NCI-H1694 treated with DMSO at 0.1 percent for 48 hours (cell line): ENCODE measurements around the gene BLZF1.
"Not testable (repeated sequence)": the region's sequence is repeated elsewhere in the genome, so short reads cannot be mapped to it uniquely, and the experiment has no call there.

Experiments used
- DNase-seq: peaks from one replicate; lab custom pipeline; 2025; lab: John Stamatoyannopoulos, UW

The BLZF1 gene

GRCh38 chr1:169361281-169361680, 6.7 kb upstream of the BLZF1 start:
- no peak for DNase-seq

GRCh38 chr1:169363046-169363730, 4.8 kb upstream of the BLZF1 start:
- no peak for DNase-seq

DNA sequence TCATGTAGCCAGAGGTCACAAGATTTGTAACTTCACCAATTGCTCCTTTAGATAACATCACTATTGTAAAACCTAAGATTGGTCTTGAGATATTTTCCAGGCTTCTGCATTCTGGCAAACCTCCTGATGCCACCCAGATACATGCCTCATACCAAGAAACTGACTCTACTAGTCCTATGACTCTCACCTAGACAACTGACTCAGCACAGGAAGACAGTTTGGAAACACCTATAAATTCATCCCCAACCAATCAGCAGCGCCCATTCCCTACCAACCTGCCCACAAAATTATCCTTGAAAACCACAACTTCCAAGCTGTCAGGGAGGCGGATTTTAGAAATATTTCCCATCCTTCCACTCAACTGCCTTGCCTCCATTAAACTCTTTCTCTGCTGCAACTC, 3.0 kb upstream of the BLZF1 start:
- no peak for DNase-seq

DNA sequence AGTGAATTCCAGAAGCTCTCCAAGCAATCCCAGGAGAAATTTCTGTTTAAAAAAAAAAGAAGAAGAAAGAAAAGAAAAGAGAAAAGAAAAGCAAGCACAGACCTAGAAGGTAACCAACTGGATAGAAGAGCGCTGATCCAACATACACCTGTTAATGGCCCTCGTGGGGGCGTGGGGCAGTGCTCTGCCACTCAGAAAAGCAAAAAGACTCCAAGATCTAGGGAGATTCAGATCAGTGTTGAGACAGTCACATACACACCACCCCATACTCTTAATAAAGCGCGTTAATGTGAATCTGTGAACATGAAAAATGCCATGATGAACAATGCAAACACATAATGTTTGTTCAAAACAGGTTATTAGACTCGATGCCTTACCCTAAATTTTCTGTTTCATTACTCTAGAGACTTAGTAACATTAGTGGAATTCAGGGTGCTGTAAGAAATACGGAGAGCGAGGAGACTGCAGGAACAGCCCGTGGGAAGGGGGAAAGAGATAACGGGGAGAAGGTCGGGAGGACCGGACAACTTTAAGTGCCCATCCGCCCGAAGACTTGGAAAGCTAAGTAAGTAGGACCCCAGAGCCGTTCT, 804 bp upstream of the BLZF1 start:
- no peak for DNase-seq

GRCh38 chr1:169368406-169368769, 393 bp downstream of the BLZF1 start:
- no peak for DNase-seq

DNA sequence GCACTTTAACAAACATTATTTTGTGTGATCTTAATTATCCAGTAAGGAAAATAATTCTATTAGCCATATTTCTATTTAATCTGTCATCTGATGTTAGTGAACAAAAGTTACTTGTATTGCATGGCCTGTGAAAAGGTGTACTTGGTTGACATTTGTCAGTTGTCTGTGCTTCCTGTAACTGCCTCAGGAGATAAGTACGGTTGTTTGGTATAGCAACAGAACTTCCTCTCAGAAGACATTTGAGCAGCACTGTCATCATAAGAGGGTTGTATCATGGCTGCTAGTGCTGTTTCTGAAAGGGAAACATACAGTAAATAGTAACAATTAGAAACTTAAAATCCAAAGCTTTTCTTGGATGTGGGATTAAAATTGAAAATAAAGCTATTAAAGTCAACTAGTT, 3.4 kb downstream of the BLZF1 start:
- DNase-seq: no peak

GRCh38 chr1:169381162-169381561, 13.2 kb downstream of the BLZF1 start:
- DNase-seq: no peak

GRCh38 chr1:169383449-169383848, 15.5 kb downstream of the BLZF1 start:
- DNase-seq: no peak

DNA sequence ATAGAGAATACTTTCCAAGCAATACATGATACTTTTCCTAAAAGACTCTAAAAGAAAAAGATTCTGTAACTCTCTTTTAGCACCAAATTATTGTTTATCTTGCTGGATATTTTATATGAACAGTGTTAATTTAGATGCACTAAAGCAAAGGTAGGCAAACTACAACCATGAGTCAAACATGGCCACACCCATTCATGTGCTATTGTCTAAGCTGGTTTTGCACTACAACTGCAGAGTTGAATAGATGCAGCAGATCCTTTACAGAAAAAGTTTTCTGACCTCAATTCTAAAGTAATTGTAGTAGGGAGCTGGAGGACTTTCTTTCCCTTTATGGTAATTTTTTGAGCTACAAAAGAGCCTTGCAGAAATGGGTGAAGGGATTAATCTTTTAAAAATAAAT, 19.4 kb downstream of the BLZF1 start:
- no peak for DNase-seq

DNA sequence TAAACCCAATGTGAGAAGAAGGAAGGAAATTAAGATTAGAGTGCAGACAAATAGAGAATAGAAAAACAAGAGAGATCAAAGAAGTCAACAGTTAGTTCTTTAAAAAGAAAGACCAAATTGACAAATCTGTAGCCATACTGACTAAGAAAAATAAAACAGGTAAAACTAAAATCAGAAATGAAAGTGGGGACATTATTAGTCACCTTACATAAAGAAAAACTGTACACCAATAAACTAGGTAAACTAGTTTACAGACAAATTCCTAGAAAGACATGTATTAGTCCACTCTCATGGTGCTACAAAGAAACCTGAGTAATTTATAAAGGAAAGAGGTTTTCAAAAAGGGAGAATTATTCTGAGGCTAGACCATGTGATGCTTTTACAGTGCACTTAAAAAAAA, 22.3 kb downstream of the BLZF1 start:
- DNase-seq: no peak

DNA sequence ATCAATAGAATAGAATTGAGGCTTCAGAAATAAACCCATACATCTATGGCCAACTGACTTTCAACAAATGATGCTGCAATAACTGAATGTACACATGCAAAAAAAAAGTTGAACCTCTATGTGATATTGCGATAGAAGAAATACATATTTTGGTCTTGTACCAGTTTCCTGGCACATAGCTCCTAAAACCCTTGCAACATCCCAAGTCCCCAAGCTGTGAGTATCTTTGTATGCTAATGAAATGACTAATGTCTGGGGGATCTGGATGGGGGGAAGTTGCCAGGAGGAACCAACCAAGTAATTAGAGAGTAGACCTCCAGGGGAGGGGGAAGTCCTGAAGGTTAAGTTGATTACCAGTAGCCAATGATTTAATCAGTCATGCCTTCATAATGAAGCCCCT, 24.4 kb downstream of the BLZF1 start:
- DNase-seq: no peak

DNA sequence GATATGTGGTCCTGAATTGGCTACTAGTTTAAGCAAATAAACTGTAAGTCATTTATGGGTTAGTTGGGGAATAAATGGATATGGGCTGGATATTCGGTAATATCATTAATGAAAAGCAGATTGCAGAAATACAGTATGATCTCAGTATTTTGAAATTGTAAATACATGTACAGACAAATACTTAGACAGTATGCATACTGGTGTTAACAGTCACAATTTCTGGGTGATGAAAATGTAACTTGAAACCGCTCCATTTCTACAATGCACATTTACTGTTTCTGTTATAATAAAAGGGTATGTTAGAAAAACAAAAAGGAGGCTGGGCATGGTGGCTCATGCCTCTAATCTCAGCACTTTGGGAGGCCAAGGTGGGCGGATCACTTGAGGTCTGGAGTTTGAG, 28.0 kb downstream of the BLZF1 start:
- DNase-seq: no peak

- DNase-seq: not testable (repeated sequence)
Observed at GRCh38 chr1:169402578-169402977, 34.6 kb downstream of the BLZF1 start.

DNA sequence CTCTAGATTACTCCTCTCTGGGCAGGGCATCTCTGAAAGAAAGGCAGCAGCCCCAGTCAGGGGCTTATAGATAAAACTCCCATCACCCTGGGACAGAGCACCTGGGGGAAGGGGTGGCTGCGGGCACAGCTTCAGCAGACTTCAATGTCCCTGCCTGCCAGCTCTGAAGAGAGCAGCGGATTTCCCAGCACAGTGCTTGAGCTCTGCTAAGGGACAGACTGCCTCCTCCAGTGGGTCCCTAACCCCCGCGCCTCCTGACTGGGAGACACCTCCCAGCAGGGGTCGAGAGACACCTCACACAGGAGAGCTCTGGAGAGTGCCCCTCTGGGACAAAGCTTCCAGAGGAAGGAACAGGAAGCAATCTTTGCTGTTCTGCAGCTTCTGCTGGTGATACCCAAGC, 40.3 kb downstream of the BLZF1 start:
- not testable (repeated sequence) for DNase-seq

DNA sequence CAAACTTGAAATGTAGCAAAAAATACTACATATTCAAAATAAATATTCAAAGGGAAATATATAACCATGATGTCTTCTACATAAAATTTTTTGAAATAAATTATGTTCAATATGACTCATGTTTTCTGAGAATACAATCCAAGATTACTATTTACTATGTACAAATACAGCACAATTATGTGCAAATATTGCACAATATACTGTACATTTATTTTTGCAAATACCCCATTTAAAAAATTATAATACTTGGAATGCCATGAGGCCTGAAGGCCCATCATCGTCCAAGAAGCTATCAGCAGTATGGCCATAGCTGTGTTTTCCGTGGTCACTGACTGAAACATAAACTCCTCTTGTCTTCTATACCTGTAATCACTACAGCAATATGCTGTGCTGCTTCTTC, 47.0 kb downstream of the BLZF1 start:
- no peak for DNase-seq

DNA sequence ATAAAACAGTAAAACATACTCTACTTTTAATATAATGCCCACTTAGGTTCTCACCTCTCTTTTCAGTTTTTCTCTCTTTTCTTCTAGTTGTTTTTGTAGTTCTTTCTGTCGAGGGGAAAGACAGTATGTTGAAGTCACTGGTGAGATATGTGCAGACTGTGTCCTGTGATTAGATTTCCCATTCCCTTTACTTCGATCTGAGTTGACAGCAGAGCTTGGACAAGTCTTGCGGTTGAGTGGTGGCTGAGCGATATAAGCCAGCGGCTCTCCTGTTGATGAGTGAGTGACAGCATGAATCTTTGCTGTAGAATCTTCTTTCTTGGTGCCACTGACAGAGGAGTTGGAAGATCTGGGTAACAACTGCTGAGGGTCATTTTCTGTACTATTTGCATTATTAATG, 53.3 kb downstream of the BLZF1 start:
- no peak for DNase-seq

GRCh38 chr1:169426174-169426705, 58.2 kb downstream of the BLZF1 start:
- no peak for DNase-seq

DNA sequence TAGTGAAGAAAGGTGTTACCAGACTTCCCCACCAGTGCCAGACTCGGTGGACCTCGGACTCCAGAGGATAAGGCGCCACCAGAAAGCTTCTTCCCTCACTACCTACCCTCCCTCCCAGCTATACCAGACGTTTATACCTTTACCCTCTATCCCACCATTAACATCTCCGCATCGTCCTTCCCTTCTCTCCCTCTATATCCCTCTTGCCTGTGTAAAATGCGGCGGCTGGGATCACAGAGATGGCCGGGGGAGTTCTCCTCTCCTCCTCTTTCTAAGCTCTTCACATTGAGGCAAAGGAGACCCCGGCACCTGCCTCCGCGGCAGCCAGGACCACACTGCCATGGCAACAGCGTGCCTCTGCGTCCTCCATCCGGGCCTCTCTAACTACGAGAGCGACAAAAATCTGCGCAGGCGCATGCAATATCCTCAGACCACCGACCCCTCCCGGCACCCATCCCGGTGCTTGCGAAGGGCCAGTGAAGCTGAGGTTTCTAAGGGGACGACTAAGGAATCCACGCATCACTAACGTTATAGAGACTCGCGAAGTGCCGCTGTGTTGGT, 59.2 kb downstream of the BLZF1 start, which contains the start of gene CCDC181:
TSS of gene CCDC181 (minus strand) at position 394 of the 561 bp plus-strand sequence. CDS start 2,547 bp downstream, outside the sequence.
- DNase-seq: peak; percentile 93
